Muscle of leg (tissue), 11 donors: Measurements from ENCODE around the gene CMIP. TPM values are rescaled to one million over a fixed set of nuclear protein-coding genes. Genes with fewer than 3 reads are reported as not detected.
A peak's percentile ranks its signal among the peaks of the same experiment; 100 is the strongest.
"Not testable (repeated sequence)": the region's sequence is repeated elsewhere in the genome, so short reads cannot be mapped to it uniquely, and the experiment has no call there.

Experiments
- DNase-seq: peaks from one replicate; pipeline ENCODE4 v3.0.0; 2013
- H3K27ac ChIP-seq: one replicate; pipeline ENCODE4 v1.5.1; 2013; ENCODE audit warnings: mild to moderate bottlenecking, low read length, control low read depth
- H3K27me3 ChIP-seq: one replicate; pipeline ENCODE4 v1.6.1; 2013; ENCODE audit warnings: low read length; ENCODE audit not compliant: control insufficient read depth, insufficient read depth
- H3K36me3 ChIP-seq: one replicate; pipeline ENCODE4 v1.6.1; 2013; ENCODE audit warnings: low read length; ENCODE audit not compliant: control insufficient read depth, insufficient read depth
- H3K4me1 ChIP-seq: one replicate; pipeline ENCODE4 v1.6.1; 2013; ENCODE audit warnings: low read length; ENCODE audit not compliant: control insufficient read depth, insufficient read depth
- H3K4me3 ChIP-seq: one replicate; pipeline ENCODE4 v1.5.1; 2013; ENCODE audit warnings: low read length, control low read depth
- H3K9me3 ChIP-seq: replicated peaks from 2 replicates; pipeline ENCODE4 v1.6.1; 2013; ENCODE audit warnings: low read depth, low read length; ENCODE audit not compliant: control insufficient read depth
- WGBS: methylation state at CpG from one replicate; pipeline ENCODE4 v1.1.5; 2013; ENCODE audit warnings: missing lambda C conversion rate; ENCODE audit not compliant: insufficient coverage; 5-methylcytosine and 5-hydroxymethylcytosine counted together
- polyA plus RNA-seq, 8 donors: library from polyadenylated mRNA; unstranded; fragments of 120-200 nt; gene quantifications; one replicate each; pipeline versions ENCODE4 v1.2.1 to v1.2.3, GENCODE V29; 2013; ENCODE audit warnings: inconsistent platforms in 1 of 8, low replicate concordance in 1 of 8; ENCODE audit not compliant: insufficient read length in 8 of 8, insufficient read depth in 1 of 8
- total RNA-seq: library from RNA; stranded (reverse); fragments of 120-200 nt; gene quantifications from one replicate; pipeline ENCODE4 v1.2.4, GENCODE V29; 2013

CMIP gene
- total and polyA plus RNA-seq, 9 donors = 5.5 to 24.3 (median 18.8) TPM

GRCh38 chr16:81417210-81417609 lies 27.4 kb upstream of the CMIP start:
- H3K27ac ChIP-seq = no peak overlapping the region
- WGBS = 83% methylated on average over 2 of the region's 5 CpGs
- peaks cover 3% of the 10 kb centered on the region for H3K9me3 ChIP-seq
- no peaks in the 10 kb centered on the region for H3K4me1 ChIP-seq
- no peak for DNase-seq
- no peak overlapping the region for H3K4me3 ChIP-seq
- H3K36me3 ChIP-seq = no peaks in the 10 kb centered on the region
- H3K27me3 ChIP-seq = no peaks in the 10 kb centered on the region

GRCh38 chr16:81419806-81420205 lies 24.8 kb upstream of the CMIP start:
- Histone ChIP-seq H3K9me3 (peaks cover 3% of the 10 kb centered on the region), H3K4me3 (no peak overlapping the region), H3K27me3 (no peaks in the 10 kb centered on the region), H3K4me1 (no peaks in the 10 kb centered on the region), H3K27ac (no peak overlapping the region), H3K36me3 (no peaks in the 10 kb centered on the region)
- 96% methylated on average over 8 of the region's 9 CpGs for WGBS
- DNase-seq = no peak

GRCh38 chr16:81421126-81421525 lies 23.5 kb upstream of the CMIP start:
- Histone ChIP-seq H3K9me3 (peaks cover 3% of the 10 kb centered on the region), H3K36me3 (no peaks in the 10 kb centered on the region), H3K27ac (no peak overlapping the region), H3K4me1 (no peaks in the 10 kb centered on the region), H3K4me3 (no peak overlapping the region), H3K27me3 (no peaks in the 10 kb centered on the region)
- DNase-seq = no peak
- WGBS = no CpG with 5 or more reads among the region's 2 CpGs

- Histone ChIP-seq H3K27me3 (no peaks in the 10 kb centered on the region), H3K36me3 (no peaks in the 10 kb centered on the region), H3K9me3 (peaks cover 3% of the 10 kb centered on the region), H3K4me1 (no peaks in the 10 kb centered on the region), H3K4me3 (no peak overlapping the region), H3K27ac (no peak overlapping the region)
- 77% methylated on average over 4 of the region's 11 CpGs for WGBS
- no peak for DNase-seq
Observed at GRCh38 chr16:81421536-81421935, 23.1 kb upstream of the CMIP start.

GRCh38 chr16:81422153-81422552 lies 22.5 kb upstream of the CMIP start:
- WGBS = 100% methylated on average over 1 of the region's 7 CpGs
- H3K4me3 ChIP-seq, H3K9me3 ChIP-seq, H3K27ac ChIP-seq, H3K27me3 ChIP-seq, H3K4me1 ChIP-seq, DNase-seq, H3K36me3 ChIP-seq: not testable (repeated sequence)

- H3K27me3 ChIP-seq = no peaks in the 10 kb centered on the region
Observed at GRCh38 chr16:81424771-81425170, 19.8 kb upstream of the CMIP start.

GRCh38 chr16:81427219-81427618 lies 17.4 kb upstream of the CMIP start:
- Histone ChIP-seq H3K27ac (no peak overlapping the region), H3K36me3 (no peaks in the 10 kb centered on the region), H3K27me3 (no peaks in the 10 kb centered on the region), H3K4me3 (no peak overlapping the region), H3K9me3 (no peaks in the 10 kb centered on the region), H3K4me1 (peaks cover 9% of the 10 kb centered on the region)
- no peak for DNase-seq
- no CpG with 5 or more reads among the region's 6 CpGs for WGBS

More at GRCh38 chr16:81424771-81425170, 19.8 kb upstream of the CMIP start:
- no CpG with 5 or more reads among the region's 1 CpG for WGBS
- no peak for DNase-seq
- Histone ChIP-seq H3K4me3 (no peak overlapping the region), H3K4me1 (no peaks in the 10 kb centered on the region), H3K36me3 (no peaks in the 10 kb centered on the region), H3K27ac (no peak overlapping the region), H3K9me3 (peaks cover 3% of the 10 kb centered on the region)

- Histone ChIP-seq H3K4me3 (no peak overlapping the region), H3K27me3 (no peaks in the 10 kb centered on the region), H3K9me3 (no peaks in the 10 kb centered on the region), H3K36me3 (no peaks in the 10 kb centered on the region), H3K4me1 (peaks cover 12% of the 10 kb centered on the region), H3K27ac (no peak overlapping the region)
- WGBS = 25% methylated on average over 2 of the region's 3 CpGs
- DNase-seq = no peak
Observed at GRCh38 chr16:81429045-81429521, 15.5 kb upstream of the CMIP start.

- Histone ChIP-seq H3K27me3 (no peaks in the 10 kb centered on the region), H3K4me1 (peaks cover 12% of the 10 kb centered on the region), H3K27ac (no peak overlapping the region), H3K36me3 (no peaks in the 10 kb centered on the region), H3K9me3 (no peaks in the 10 kb centered on the region), H3K4me3 (no peak overlapping the region)
- peak; percentile 74 for DNase-seq
- WGBS = 60% methylated on average over 22 of the region's 23 CpGs
Observed at GRCh38 chr16:81431554-81432353, 12.9 kb upstream of the CMIP start.

GRCh38 chr16:81432937-81433557 lies 11.6 kb upstream of the CMIP start:
- Histone ChIP-seq H3K4me1 (peaks cover 12% of the 10 kb centered on the region), H3K27ac (peak overlapping the region; percentile 3), H3K9me3 (no peaks in the 10 kb centered on the region), H3K4me3 (no peak overlapping the region), H3K27me3 (peaks cover 4% of the 10 kb centered on the region), H3K36me3 (no peaks in the 10 kb centered on the region)
- no peak for DNase-seq
- WGBS = 36% methylated on average over 4 of the region's 14 CpGs
